ENCODE measurements around the gene CREBBP.

- TF ChIP-seq POLR2A (IDR thresholded peaks at IDR 0.05; ENCODE audit: low read depth, low read length): no peak
- TF ChIP-seq TAF1 (IDR thresholded peaks at IDR 0.05; ENCODE audit: low read depth, low read length): no peak
- TF ChIP-seq POLR2AphosphoS5 (IDR thresholded peaks at IDR 0.05; ENCODE audit: low read depth, low read length): no peak
- TF ChIP-seq POU2F2 (IDR thresholded peaks at IDR 0.05; ENCODE audit: low read depth, low read length): no peak
- TF ChIP-seq SPI1 (IDR thresholded peaks at IDR 0.05; ENCODE audit: low read depth, low read length): no peak
Observed at GRCh38 chr16:3922241-3922640, 41.7 kb upstream of the CREBBP start.
